ENCODE results near the gene CEP350. TPM values are rescaled to one million over a fixed set of nuclear protein-coding genes. Genes with fewer than 3 reads are reported as not detected.

Gene CEP350
- total and polyA plus RNA-seq, 10 of the 15 experiments (the other 5 are each of a cell fraction or from before 2014, with no cell fraction given), result 5.2 to 46.0 (median 23.1) TPM

GRCh38 chr1:180070286-180070685 lies 115.7 kb downstream of the CEP350 start (continued):
- TF ChIP-seq, protein P1, sequence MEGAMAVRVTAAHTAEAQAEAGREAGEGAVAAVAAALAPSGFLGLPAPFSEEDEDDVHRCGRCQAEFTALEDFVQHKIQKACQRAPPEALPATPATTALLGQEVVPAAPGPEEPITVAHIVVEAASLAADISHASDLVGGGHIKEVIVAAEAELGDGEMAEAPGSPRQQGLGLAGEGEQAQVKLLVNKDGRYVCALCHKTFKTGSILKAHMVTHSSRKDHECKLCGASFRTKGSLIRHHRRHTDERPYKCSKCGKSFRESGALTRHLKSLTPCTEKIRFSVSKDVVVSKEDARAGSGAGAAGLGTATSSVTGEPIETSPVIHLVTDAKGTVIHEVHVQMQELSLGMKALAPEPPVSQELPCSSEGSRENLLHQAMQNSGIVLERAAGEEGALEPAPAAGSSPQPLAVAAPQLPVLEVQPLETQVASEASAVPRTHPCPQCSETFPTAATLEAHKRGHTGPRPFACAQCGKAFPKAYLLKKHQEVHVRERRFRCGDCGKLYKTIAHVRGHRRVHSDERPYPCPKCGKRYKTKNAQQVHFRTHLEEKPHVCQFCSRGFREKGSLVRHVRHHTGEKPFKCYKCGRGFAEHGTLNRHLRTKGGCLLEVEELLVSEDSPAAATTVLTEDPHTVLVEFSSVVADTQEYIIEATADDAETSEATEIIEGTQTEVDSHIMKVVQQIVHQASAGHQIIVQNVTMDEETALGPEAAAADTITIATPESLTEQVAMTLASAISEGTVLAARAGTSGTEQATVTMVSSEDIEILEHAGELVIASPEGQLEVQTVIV (IDR thresholded peaks at IDR 0.05; ENCODE audit: borderline replicate concordance, partially characterized antibody), result no peak

DNA sequence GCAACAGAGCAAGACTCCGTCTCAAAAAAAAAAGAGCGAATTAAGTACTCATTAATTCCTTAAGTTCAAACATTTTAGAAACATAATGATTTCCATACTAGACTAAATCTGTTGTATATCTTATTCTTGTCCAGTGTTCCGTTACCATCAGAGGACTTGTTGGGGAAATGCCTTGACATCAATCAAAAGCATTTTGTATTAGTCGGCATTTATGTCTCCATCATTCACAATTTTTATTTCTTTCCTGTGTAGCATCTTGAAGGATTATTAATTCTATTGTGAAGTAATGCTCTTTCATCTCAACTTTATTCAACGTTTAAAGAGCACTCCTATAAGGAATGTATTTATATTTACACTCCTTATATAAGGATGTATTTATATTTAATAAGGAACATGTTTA lies 117.1 kb downstream of the CEP350 start:
- WGBS (ENCODE audit: insufficient coverage, insufficient replicate concordance, low lambda C conversion rate, missing lambda C conversion rate), result 100% methylated on average over 5 of the region's 5 CpGs
- Histone ChIP-seq H3K4me1 (ENCODE audit: control insufficient read depth, insufficient read depth, low read length) (no peaks in the 10 kb centered on the region), H4K20me1 (ENCODE audit: control insufficient read depth, insufficient read depth) (no peaks in the 10 kb centered on the region), H3K9me3 (replicated peaks; ENCODE audit: control insufficient read depth, insufficient read depth, low read length) (no peaks in the 10 kb centered on the region), H3K27ac (ENCODE audit: control insufficient read depth, insufficient read depth) (no peak overlapping the region), H3K79me2 (ENCODE audit: control insufficient read depth, insufficient read depth, low read length) (no peaks in the 10 kb centered on the region), H3K4me3 (no peak overlapping the region), H3K27me3 (replicated peaks in 1 of 2; ENCODE audit: control insufficient read depth in 2 of 2, insufficient read depth in 2 of 2, low read length in 1 of 2) (no peaks in the 10 kb centered on the region), H3K36me3 (ENCODE audit: control insufficient read depth in 2 of 2, insufficient read depth in 2 of 2, low read length in 1 of 2) (peaks cover 0 to 16% of the 10 kb centered on the region in 2 experiments), H3K9ac (ENCODE audit: control insufficient read depth, insufficient read depth, low read length) (no peak overlapping the region), H2AFZ (ENCODE audit: control insufficient read depth, low read depth, low read length) (no peak overlapping the region), H3K4me2 (ENCODE audit: control insufficient read depth, insufficient read depth) (no peak overlapping the region)
- DNase-seq (ENCODE audit: low read depth, low spot score) (no peak), ATAC-seq (no peak), FAIRE-seq (no peak)
- ChIA-PET RAD21 (ENCODE audit: unreplicated experiment) (no interaction called here), CTCF (interaction anchor here (1.1 kb wide), 1 partner anchor 201 kb away, joined by 3 read pairs; no protein-coding TSS in a partner anchor), SMC1A (ENCODE audit: uncharacterized antibody, unreplicated experiment) (interaction anchor here (0.6 to 0.8 kb wide), 2 partner anchors 10 to 23 kb away, joined by 3 read pairs; no protein-coding TSS in a partner anchor), POLR2A (interaction anchor here (0.6 kb wide), 2 partner anchors 84 to 249 kb away, joined by 4 to 5 read pairs; no protein-coding TSS in a partner anchor)
- in situ Hi-C loops (cut with MboI) (no loop called here), intact Hi-C loops (cut with micrococcal nuclease; ENCODE audit: unreplicated experiment) (no loop called here)
- TF ChIP-seq, protein P2, sequence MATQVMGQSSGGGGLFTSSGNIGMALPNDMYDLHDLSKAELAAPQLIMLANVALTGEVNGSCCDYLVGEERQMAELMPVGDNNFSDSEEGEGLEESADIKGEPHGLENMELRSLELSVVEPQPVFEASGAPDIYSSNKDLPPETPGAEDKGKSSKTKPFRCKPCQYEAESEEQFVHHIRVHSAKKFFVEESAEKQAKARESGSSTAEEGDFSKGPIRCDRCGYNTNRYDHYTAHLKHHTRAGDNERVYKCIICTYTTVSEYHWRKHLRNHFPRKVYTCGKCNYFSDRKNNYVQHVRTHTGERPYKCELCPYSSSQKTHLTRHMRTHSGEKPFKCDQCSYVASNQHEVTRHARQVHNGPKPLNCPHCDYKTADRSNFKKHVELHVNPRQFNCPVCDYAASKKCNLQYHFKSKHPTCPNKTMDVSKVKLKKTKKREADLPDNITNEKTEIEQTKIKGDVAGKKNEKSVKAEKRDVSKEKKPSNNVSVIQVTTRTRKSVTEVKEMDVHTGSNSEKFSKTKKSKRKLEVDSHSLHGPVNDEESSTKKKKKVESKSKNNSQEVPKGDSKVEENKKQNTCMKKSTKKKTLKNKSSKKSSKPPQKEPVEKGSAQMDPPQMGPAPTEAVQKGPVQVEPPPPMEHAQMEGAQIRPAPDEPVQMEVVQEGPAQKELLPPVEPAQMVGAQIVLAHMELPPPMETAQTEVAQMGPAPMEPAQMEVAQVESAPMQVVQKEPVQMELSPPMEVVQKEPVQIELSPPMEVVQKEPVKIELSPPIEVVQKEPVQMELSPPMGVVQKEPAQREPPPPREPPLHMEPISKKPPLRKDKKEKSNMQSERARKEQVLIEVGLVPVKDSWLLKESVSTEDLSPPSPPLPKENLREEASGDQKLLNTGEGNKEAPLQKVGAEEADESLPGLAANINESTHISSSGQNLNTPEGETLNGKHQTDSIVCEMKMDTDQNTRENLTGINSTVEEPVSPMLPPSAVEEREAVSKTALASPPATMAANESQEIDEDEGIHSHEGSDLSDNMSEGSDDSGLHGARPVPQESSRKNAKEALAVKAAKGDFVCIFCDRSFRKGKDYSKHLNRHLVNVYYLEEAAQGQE (IDR thresholded peaks at IDR 0.05; ENCODE audit: low read depth, low read length), result no peak
- TF ChIP-seq, protein P3, sequence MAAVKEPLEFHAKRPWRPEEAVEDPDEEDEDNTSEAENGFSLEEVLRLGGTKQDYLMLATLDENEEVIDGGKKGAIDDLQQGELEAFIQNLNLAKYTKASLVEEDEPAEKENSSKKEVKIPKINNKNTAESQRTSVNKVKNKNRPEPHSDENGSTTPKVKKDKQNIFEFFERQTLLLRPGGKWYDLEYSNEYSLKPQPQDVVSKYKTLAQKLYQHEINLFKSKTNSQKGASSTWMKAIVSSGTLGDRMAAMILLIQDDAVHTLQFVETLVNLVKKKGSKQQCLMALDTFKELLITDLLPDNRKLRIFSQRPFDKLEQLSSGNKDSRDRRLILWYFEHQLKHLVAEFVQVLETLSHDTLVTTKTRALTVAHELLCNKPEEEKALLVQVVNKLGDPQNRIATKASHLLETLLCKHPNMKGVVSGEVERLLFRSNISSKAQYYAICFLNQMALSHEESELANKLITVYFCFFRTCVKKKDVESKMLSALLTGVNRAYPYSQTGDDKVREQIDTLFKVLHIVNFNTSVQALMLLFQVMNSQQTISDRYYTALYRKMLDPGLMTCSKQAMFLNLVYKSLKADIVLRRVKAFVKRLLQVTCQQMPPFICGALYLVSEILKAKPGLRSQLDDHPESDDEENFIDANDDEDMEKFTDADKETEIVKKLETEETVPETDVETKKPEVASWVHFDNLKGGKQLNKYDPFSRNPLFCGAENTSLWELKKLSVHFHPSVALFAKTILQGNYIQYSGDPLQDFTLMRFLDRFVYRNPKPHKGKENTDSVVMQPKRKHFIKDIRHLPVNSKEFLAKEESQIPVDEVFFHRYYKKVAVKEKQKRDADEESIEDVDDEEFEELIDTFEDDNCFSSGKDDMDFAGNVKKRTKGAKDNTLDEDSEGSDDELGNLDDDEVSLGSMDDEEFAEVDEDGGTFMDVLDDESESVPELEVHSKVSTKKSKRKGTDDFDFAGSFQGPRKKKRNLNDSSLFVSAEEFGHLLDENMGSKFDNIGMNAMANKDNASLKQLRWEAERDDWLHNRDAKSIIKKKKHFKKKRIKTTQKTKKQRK (IDR thresholded peaks at IDR 0.05; ENCODE audit: low read depth, low read length), result no peak
- TF ChIP-seq BCL11A (IDR thresholded peaks at IDR 0.05; ENCODE audit: low read depth, low read length) (no peak), CHD1 (IDR thresholded peaks at IDR 0.05; ENCODE audit: low read depth, low read length) (no peak), HDAC6 (IDR thresholded peaks at IDR 0.05; ENCODE audit: unreplicated experiment) (no peak), RFX5 (IDR thresholded peaks at IDR 0.05; ENCODE audit: low read depth, low read length) (no peak), POLR2A (IDR thresholded peaks at IDR 0.05; ENCODE audit: low read depth, low read length) (no peak), TCF3 (IDR thresholded peaks at IDR 0.05; ENCODE audit: borderline replicate concordance, insufficient read depth, low read depth, low read length) (no peak)
- BruUV-seq (replicated peaks), result no TSS peak

Data from GM12878 (cell line).